B cell (primary cell): ENCODE results near the gene LURAP1L. TPM values are rescaled to one million over a fixed set of nuclear protein-coding genes. Genes with fewer than 3 reads are reported as not detected.

Experiments
- ATAC-seq: fragments of 200-7000 bp; cut with Tn5 transposase; one replicate; pipeline ENCODE4 v1.10.0; 2021; ENCODE audit warnings: low read depth, mild to moderate bottlenecking, moderate number of reproducible peaks, moderate library complexity
- CTCF ChIA-PET: fragments of 350-600 bp; sonication (Branson Sonifier 250); formaldehyde crosslinking; loops from one replicate; lab custom pipeline; 2021; ENCODE audit warnings: antibody characterized with exemption, inconsistent platforms; lab: Charles Lee
- POLR2A ChIA-PET: fragments of 350-600 bp; sonication (Branson Sonifier 250); formaldehyde crosslinking; loops from one replicate; lab custom pipeline; 2021; ENCODE audit warnings: antibody characterized with exemption; lab: Charles Lee
- DNase-seq: peaks from one replicate; pipeline ENCODE4 v3.0.0; 2013
- H2AFZ ChIP-seq: 2 replicates; pipeline ENCODE4 v1.6.1; 2012; ENCODE audit warnings: mild to moderate bottlenecking, low read depth, low read length; ENCODE audit not compliant: insufficient read depth, poor library complexity, severe bottlenecking
- H3K27ac ChIP-seq, 2 donors: 1 replicate in 1 of 2; 2 replicates in 1 of 2; pipeline ENCODE4 v1.5.1; 2012 to 2013; ENCODE audit warnings: low read length in 2 of 2, mild to moderate bottlenecking in 2 of 2, moderate library complexity in 1 of 2
- H3K27me3 ChIP-seq, 4 experiments: fragments of 200-600 bp in 1 of 4; sonication (generic) in 1 of 4; replicated peaks in 1 of 4; 1 replicate in 2 of 4; 2 replicates in 2 of 4; pipeline versions ENCODE4 v1.6.1 to v1.7.0; 2013 to 2016; ENCODE audit warnings: low read length in 3 of 4, mild to moderate bottlenecking in 2 of 4, mixed read lengths in 1 of 4, moderate library complexity in 1 of 4; ENCODE audit not compliant: insufficient read depth in 4 of 4, control insufficient read depth in 3 of 4; ENCODE audit errors: control extremely low read depth in 1 of 4
- H3K36me3 ChIP-seq, 2 experiments: replicated peaks in 1 of 2; 1 replicate in 1 of 2; 2 replicates in 1 of 2; pipeline versions ENCODE4 v1.6.1 to v1.7.1; 2013; ENCODE audit warnings: low read length in 1 of 2; ENCODE audit not compliant: insufficient read depth in 2 of 2, control insufficient read depth in 1 of 2; ENCODE audit errors: control extremely low read depth in 1 of 2, extremely low read depth in 1 of 2
- H3K4me1 ChIP-seq, 2 donors: fragments of 200-600 bp in 1 of 2; sonication (generic) in 1 of 2; 1 replicate in 1 of 2; 2 replicates in 1 of 2; pipeline versions ENCODE4 v1.5.1 to v1.6.1; 2013 to 2017; ENCODE audit warnings: low read length in 2 of 2; ENCODE audit not compliant: control insufficient read depth in 2 of 2, insufficient read depth in 2 of 2
- H3K4me2 ChIP-seq: replicated peaks from 2 replicates; pipeline ENCODE3; 2012; ENCODE audit warnings: mild to moderate bottlenecking, low read depth, low read length; ENCODE audit not compliant: poor library complexity, severe bottlenecking
- H3K4me3 ChIP-seq, 5 experiments: fragments of 200-600 bp in 1 of 5; sonication (generic) in 1 of 5; 1 replicate in 3 of 5; 2 replicates in 2 of 5; pipeline versions ENCODE4 v1.5.1 to v1.7.0; 2011 to 2016; ENCODE audit warnings: low read length in 4 of 5, mild to moderate bottlenecking in 4 of 5, low read depth in 2 of 5, control low read depth in 1 of 5, moderate library complexity in 1 of 5; ENCODE audit not compliant: insufficient read depth in 1 of 5; ENCODE audit errors: control extremely low read depth in 1 of 5, extremely low read depth in 1 of 5
- H3K79me2 ChIP-seq: fragments of 200-600 bp; sonication (generic); one replicate; pipeline ENCODE4 v1.6.0; 2016; ENCODE audit warnings: low read length; ENCODE audit not compliant: control insufficient read depth, insufficient read depth
- H3K9ac ChIP-seq: fragments of 200-600 bp; sonication (generic); 2 replicates; pipeline ENCODE4 v1.6.1; 2017; ENCODE audit warnings: mild to moderate bottlenecking, low read length, moderate library complexity
- H3K9me3 ChIP-seq, 3 donors: one replicate each; pipeline versions ENCODE4 v1.6.1 to v1.7.1; 2013; ENCODE audit warnings: low read length in 2 of 3; ENCODE audit not compliant: control insufficient read depth in 2 of 3, insufficient read depth in 1 of 3; ENCODE audit errors: control extremely low read depth in 1 of 3
- H4K20me1 ChIP-seq: 2 replicates; pipeline ENCODE4 v1.6.0; 2012; ENCODE audit warnings: mild to moderate bottlenecking, low read length; ENCODE audit not compliant: insufficient read depth, control insufficient read depth, poor library complexity, severe bottlenecking
- H3K27ac Mint-ChIP-seq: one replicate; pipeline ENCODE4 v1.8.0; 2021; ENCODE audit warnings: mixed read lengths
- H3K27me3 Mint-ChIP-seq: one replicate; pipeline ENCODE4 v1.8.0; 2021; ENCODE audit warnings: mixed read lengths
- H3K4me1 Mint-ChIP-seq: one replicate; pipeline ENCODE4 v1.8.0; 2021; ENCODE audit warnings: mixed read lengths
- H3K4me3 Mint-ChIP-seq: one replicate; pipeline ENCODE4 v1.8.0; 2021; ENCODE audit warnings: mixed read lengths
- H3K9me3 Mint-ChIP-seq: one replicate; pipeline ENCODE4 v1.8.0; 2022; ENCODE audit warnings: mixed read lengths; ENCODE audit not compliant: insufficient read depth
- EZH2 ChIP-seq: IDR thresholded peaks from 2 replicates; pipeline ENCODE4 v1.6.1; 2012; ENCODE audit warnings: borderline replicate concordance, low read depth, mild to moderate bottlenecking, moderate library complexity, low read length; ENCODE audit not compliant: insufficient read depth, poor library complexity, severe bottlenecking
- WGBS: methylation state at CpG from one replicate; pipeline ENCODE4 v1.1.5; 2013; ENCODE audit warnings: missing lambda C conversion rate; ENCODE audit not compliant: insufficient coverage; 5-methylcytosine and 5-hydroxymethylcytosine counted together
- intact Hi-C: fragments of 100-400 bp; cut with micrococcal nuclease; formaldehyde crosslinking; loops from one replicate; pipeline ENCODE4 v1.10.0; 2022
- polyA plus RNA-seq: library from polyadenylated mRNA; depleted of rRNA; stranded (reverse); fragments of >200 nt; gene quantifications from 2 replicates; pipeline ENCODE4 v1.2.3, GENCODE V29; 2012
- total RNA-seq, 2 donors: library from RNA; stranded (reverse); fragments of 120-200 nt in 1 of 2; gene quantifications; 1 replicate in 1 of 2; 2 replicates in 1 of 2; pipeline versions ENCODE4 v1.2.3 to v1.2.4, GENCODE V29; 2013 to 2022
- TF ChIP-seq, protein P1 (sequence below): fragments of 200-600 bp; IDR thresholded peaks from one replicate; pipeline ENCODE4 v1.8.0; 2022; ENCODE audit warnings: antibody characterized with exemption, mild to moderate bottlenecking

Gene LURAP1L
- total and polyA plus RNA-seq, 2 donors (not counting 1 experiment from before 2014, with no cell fraction given): not detected

GRCh38 chr9:12764150-12764549, 10.7 kb upstream of the LURAP1L start:
- WGBS: no CpG with 5 or more reads among the region's 1 CpG
- Histone ChIP-seq H3K79me2 (no peaks in the 10 kb centered on the region), H3K36me3 (no peaks in the 10 kb centered on the region), H2AFZ (no peak overlapping the region), H3K4me2 (no peak overlapping the region), H3K4me3 (no peak overlapping the region), H3K27ac (no peak overlapping the region), H3K4me1 (no peaks in the 10 kb centered on the region), H3K9me3 (no peaks in the 10 kb centered on the region), H4K20me1 (no peaks in the 10 kb centered on the region), H3K9ac (no peak overlapping the region), H3K27me3 (no peaks in the 10 kb centered on the region)
- DNase-seq: no peak
- Mint-ChIP-seq H3K4me3 (no peak overlapping the region), H3K27me3 (no peaks in the 10 kb centered on the region), H3K27ac (no peak overlapping the region), H3K4me1 (no peaks in the 10 kb centered on the region), H3K9me3 (no peaks in the 10 kb centered on the region)
- ChIA-PET CTCF (no interaction called here), POLR2A (no interaction called here)
- TF ChIP-seq, protein P1, sequence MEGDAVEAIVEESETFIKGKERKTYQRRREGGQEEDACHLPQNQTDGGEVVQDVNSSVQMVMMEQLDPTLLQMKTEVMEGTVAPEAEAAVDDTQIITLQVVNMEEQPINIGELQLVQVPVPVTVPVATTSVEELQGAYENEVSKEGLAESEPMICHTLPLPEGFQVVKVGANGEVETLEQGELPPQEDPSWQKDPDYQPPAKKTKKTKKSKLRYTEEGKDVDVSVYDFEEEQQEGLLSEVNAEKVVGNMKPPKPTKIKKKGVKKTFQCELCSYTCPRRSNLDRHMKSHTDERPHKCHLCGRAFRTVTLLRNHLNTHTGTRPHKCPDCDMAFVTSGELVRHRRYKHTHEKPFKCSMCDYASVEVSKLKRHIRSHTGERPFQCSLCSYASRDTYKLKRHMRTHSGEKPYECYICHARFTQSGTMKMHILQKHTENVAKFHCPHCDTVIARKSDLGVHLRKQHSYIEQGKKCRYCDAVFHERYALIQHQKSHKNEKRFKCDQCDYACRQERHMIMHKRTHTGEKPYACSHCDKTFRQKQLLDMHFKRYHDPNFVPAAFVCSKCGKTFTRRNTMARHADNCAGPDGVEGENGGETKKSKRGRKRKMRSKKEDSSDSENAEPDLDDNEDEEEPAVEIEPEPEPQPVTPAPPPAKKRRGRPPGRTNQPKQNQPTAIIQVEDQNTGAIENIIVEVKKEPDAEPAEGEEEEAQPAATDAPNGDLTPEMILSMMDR: no peak
- TF ChIP-seq EZH2: no peak
- intact Hi-C loops: no loop called here
- ATAC-seq: no peak

- H3K79me2 ChIP-seq: no peaks in the 10 kb centered on the region
- no peaks in the 10 kb centered on the region for H3K9me3 Mint-ChIP-seq
- H3K9me3 ChIP-seq: no peaks in the 10 kb centered on the region
- H3K27me3 ChIP-seq: no peaks in the 10 kb centered on the region
- H3K27me3 Mint-ChIP-seq: no peaks in the 10 kb centered on the region
- no CpG with 5 or more reads among the region's 1 CpG for WGBS
- H3K4me1 ChIP-seq: no peaks in the 10 kb centered on the region
- H3K4me2 ChIP-seq: no peak overlapping the region
- no peaks in the 10 kb centered on the region for H4K20me1 ChIP-seq
- H3K9ac ChIP-seq: no peak overlapping the region
- intact Hi-C loops: no loop called here
- H3K27ac ChIP-seq: no peak overlapping the region
- ATAC-seq (no peak), DNase-seq (no peak)
- H3K4me1 Mint-ChIP-seq: no peaks in the 10 kb centered on the region
- H3K4me3 Mint-ChIP-seq: no peak overlapping the region
- TF ChIP-seq, protein P1: no peak
- no peak for TF ChIP-seq EZH2
- no peak overlapping the region for H3K27ac Mint-ChIP-seq
- H3K36me3 ChIP-seq: no peaks in the 10 kb centered on the region
- H3K4me3 ChIP-seq: no peak overlapping the region
- no peak overlapping the region for H2AFZ ChIP-seq
- POLR2A ChIA-PET: no interaction called here
- CTCF ChIA-PET: no interaction called here
These were observed 9.6 kb upstream of the LURAP1L start for GRCh38 chr9:12765088-12765798.
